Mesenteric fat pad (tissue), 1 donor: Measurements from ENCODE around the gene VCX2. TPM values are rescaled to one million over a fixed set of nuclear protein-coding genes. Genes with fewer than 3 reads are reported as not detected.
"Not testable (repeated sequence)": the region's sequence is repeated elsewhere in the genome, so short reads cannot be mapped to it uniquely, and the experiment has no call there.

ENCODE experiments used
- DNase-seq: peaks from one replicate; pipeline ENCODE4 v3.0.0-alpha.2; 2020; ENCODE audit warnings: low spot score
- long read RNA-seq: library from polyadenylated mRNA; unstranded; transcript quantifications from one replicate; pipeline ENCODE4 v2.0.0, GENCODE V29; 2020
- total RNA-seq: library from RNA; stranded (reverse); fragmentation: NEBNext Ultra II Directional; extraction: Animal tissue kit (Norgen Biotek cat#: 25700); gene quantifications from one replicate; pipeline ENCODE4 v1.2.1, GENCODE V29; 2021
- donor health status: DM: yes; HTN: yes; CAD: no.

Gene VCX2
- total RNA-seq: not detected
- long read RNA-seq: 0 reads

GRCh38 chrX:8171169-8171568 is at the start of gene VCX2:
VCX2 (minus strand) TSS chrX:8171267; CDS start chrX:8170643, 624 bp downstream.
- DNase-seq: not testable (repeated sequence)

DNA sequence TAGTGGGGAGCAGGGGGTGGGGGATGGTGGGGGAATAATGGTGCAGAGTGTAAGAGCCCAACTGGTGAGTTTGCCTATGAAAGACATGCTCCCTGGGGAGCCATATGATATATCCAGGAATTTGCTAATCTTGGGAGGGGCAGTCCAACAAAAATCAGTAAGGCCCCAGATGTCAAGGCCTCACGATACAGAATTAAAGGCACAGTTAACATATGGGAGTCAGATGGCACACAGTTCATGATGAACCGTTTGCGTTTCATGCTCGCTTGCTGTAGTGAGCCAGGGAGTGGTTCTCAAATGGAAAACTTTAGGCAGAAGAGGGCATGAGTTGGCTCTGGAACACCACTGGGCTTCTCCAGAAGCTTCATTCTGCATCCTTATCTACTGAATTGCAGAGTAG is 33.9 kb upstream of the VCX2 start:
- no peak for DNase-seq

GRCh38 chrX:8204169-8204935 is 33.3 kb upstream of the VCX2 start:
- no peak for DNase-seq

DNA sequence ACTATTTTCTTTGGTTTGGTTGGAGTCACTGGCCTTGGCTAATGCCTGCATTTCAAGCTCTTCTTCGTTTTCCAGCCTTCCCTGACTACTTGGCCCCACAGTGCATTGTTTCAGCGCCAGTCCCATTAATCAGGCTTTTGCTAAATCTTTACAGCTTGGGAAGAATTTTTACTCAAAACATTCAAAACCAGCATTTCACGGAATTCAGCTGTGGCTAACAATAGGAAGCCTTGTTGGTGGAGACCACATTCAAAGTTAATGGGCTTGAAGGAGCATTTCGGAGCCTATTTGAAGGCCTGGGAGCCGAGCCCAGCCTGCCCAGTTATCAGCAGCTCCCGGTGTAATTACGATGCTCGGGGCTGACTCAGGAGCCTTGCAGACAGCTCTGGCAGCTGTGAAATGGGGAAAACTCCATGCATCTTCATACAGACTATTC is 30.8 kb upstream of the VCX2 start:
- DNase-seq: no peak

- DNase-seq: no peak
Observed at GRCh38 chrX:8196776-8197175, 25.7 kb upstream of the VCX2 start.

DNA sequence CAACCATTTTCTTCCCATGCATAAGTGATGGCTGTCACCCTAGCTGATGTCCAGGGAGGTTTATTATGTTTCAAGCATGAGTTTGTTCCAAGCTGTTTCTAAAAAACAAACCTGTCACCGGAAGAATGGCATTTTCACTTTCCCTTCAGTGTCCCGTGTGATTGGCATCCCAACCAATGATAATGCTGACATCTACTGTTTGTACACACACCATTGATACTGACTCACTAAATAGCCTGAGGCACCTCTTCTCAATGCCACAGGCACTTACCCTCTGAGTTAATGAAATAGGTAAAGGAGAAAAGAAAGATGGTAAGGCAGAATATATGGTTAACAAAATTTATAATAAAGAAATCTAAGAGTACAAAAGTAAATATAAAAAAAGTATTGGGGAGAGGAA is 23.1 kb upstream of the VCX2 start:
- no peak for DNase-seq

- DNase-seq: no peak
Observed at GRCh38 chrX:8192276-8192675, 21.2 kb upstream of the VCX2 start.

DNA sequence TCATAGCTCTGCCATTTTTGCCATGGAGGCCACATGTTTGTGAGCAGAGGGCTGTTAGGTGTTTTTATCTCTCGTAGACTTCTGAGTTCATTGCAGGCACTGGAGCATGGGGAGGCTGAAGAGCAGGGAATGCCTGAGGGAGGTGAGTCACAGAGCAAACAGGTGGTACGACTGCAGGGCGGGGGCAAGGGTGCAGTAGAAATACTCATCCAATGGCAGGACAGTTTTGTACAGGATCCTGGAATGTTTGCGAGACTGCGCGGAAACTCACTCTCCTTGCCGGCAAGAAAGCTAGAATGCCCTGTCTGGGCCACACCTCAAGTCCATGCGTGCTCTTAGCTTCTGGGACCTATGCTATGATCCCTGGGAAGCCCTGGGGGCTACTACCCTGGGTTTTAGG is 20.0 kb upstream of the VCX2 start:
- DNase-seq: no peak

GRCh38 chrX:8190341-8190830 is 19.3 kb upstream of the VCX2 start:
- no peak for DNase-seq

- DNase-seq: no peak
Observed at GRCh38 chrX:8189096-8189830, 18.2 kb upstream of the VCX2 start.

- DNase-seq: no peak
Observed at GRCh38 chrX:8183346-8183745, 12.3 kb upstream of the VCX2 start.

- DNase-seq: no peak
Observed at GRCh38 chrX:8179656-8180055, 8.6 kb upstream of the VCX2 start.

DNA sequence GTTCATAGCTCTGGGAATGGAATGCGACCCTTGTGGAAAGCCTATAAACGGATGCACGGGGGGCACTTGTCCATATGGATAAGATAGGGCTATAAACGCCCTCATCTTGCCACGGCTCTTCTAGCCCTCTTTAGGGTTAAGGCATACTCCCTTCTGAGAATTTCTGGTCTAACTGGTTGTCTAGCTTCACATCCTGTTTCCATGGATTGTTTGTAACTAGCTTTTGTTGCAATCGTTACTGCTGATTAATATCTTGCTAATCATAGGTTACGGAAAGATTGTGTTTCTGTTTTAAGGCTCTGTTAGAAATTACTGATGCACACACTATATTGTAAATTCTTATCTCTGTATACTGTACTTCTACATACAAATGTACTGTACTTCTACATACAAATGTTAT is 17.1 kb downstream of the VCX2 start:
- DNase-seq: not testable (repeated sequence)

DNA sequence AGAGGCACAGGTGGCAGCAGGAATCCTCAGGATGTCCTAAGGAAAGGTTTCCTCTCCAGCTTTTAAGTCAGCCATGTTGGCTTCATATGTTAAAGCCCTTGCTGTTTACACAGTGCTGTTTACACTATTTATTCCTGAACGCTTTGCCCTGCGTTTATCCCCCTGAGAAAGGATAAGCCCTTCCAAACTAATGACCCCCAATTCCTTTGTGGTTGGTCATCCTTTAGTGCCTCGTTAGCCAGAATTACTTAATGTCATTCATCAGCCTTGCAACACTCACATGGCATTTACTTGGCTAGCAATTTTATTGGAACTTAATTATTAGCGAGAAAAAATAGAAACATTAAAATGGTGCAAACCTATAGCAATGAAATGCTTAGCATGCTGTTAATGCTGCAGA is 23.8 kb downstream of the VCX2 start:
- DNase-seq: no peak

- DNase-seq: no peak
Observed at GRCh38 chrX:8144925-8145324, 26.1 kb downstream of the VCX2 start.

DNA sequence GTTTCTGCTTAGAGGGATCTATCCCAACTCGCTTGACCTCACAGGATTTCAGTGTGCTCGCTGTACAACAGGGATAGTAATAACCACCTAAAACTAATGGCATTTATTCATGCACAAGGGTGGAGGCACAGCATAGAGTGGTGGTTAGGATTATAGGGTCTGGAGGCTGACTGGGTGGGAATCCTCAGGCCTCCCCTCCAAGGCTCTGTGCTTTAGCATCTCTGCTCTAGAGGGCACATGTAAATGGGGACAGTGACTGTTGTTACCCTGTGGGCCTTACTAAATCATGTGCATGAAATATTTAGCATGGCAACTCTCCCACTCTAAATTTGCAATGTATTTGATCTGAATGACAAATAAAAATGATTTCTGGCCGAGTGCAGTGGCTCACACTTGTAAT is 29.2 kb downstream of the VCX2 start:
- no peak for DNase-seq

GRCh38 chrX:8140986-8141744 is 29.9 kb downstream of the VCX2 start:
- no peak for DNase-seq

DNA sequence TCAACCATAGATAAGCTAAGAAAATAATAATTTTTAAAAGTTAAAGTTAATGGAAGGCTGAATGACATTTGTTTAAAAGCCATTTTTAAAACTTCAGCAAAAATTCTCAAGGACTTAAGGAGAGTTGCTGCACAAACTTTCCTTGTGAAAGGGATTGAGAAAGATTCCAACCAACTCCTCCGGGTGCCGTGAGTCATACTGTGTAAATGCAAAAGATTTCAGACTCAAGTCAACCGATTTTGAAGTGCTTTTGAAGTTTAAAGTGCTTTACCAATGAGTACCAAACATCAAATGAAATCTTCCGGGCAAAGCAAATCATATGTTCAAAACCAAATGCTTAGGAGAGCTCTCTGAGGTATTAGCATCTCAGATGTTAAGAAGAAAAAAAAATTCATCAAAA is 31.4 kb downstream of the VCX2 start:
- no peak for DNase-seq

DNA sequence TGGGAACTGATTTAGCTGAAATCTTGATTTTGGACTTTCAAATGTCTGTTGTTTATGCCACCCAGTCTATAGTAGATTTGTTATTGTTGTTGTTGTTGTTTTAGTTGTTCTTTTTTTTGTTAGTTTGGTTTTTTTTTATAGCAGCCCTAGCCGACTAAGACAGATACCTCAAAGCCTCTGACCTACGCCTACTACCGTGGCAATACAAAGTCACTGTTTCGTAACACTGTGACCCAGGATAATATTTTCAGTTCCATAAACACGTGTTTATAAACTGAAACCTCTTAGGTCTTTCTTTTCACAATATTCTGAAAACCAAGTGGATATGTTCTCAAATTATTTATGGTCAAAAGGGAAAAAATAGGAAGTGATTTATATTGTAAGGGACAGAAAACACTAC is 32.8 kb downstream of the VCX2 start:
- no peak for DNase-seq

- no peak for DNase-seq
Observed at GRCh38 chrX:8126648-8127047, 44.4 kb downstream of the VCX2 start.

GRCh38 chrX:8126092-8126491 is 45.0 kb downstream of the VCX2 start:
- DNase-seq: no peak

DNA sequence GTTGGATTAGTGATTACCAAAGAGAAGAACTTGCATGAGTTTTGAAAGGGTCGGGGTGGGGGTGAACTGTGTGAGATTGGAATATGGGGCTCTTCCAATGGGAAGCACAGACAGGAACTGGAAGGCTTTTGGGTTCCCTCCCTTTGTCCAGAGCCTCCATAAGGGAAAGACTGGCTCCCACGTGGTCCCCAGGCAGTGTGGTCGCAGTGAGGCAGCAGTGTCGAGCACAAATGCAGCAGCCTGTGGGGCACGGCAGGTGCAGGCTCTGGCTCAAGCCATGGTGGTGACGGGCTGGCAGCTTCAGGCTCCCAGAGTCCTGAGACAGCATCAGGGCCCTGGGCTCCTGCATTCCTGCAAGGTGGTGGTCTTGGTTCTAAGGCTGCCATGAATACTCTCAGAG is 45.5 kb downstream of the VCX2 start:
- DNase-seq: no peak
